SK-N-MC (cell line): ENCODE data around the gene MBNL2.

Experiments used
- EZH2 ChIP-seq: fragments of 200-600 bp; sonication (generic); IDR thresholded peaks from one replicate; pipeline ENCODE4 v1.6.1; 2017; ENCODE audit warnings: antibody characterized with exemption
- POLR2AphosphoS5 ChIP-seq: IDR thresholded peaks from 2 replicates; pipeline ENCODE4 v1.6.1; 2012; ENCODE audit warnings: mild to moderate bottlenecking, low read depth, low read length, borderline replicate concordance

DNA sequence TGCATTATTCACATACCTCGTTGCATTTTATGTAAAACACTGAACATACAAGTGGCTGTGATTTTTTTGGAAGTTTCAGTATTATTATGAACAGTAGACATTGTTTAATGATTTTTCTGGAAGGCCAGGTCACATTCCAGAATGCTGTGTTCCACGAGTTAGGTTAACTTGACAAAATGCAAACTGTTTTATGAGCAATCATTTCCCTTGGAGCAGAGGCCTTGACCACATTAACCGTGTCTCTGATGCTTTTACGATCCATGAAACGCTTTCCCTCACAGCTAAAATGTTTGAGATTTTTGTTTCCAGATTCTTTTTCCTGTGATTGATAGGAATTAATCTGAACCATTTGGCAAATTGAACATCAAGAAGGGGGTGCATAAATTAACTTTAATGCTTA, 57.8 kb downstream of the MBNL2 start:
- TF ChIP-seq POLR2AphosphoS5 = no peak
- no peak for TF ChIP-seq EZH2
